Measurements from ENCODE around the gene SLC10A7. TPM values are rescaled to one million over a fixed set of nuclear protein-coding genes. Genes with fewer than 3 reads are reported as not detected.

The SLC10A7 gene
- total RNA-seq, 5 donors from 2014 or later (not counting 1 experiment from before 2014, with no cell fraction given), result 11.9 to 21.8 (median 16.1) TPM

- Mint-ChIP-seq H3K36me3 (peaks cover 6% of the 10 kb centered on the region), H3K4me3 (no peak overlapping the region), H3K4me1 (no peaks in the 10 kb centered on the region), H3K27ac (no peak overlapping the region), H3K27me3 (no peaks in the 10 kb centered on the region), H3K9me3 (no peaks in the 10 kb centered on the region)
- Histone ChIP-seq H3K27ac (ENCODE audit: low read length) (no peak overlapping the region), H3K9me3 (no peaks in the 10 kb centered on the region), H3K27me3 (replicated peaks in 1 of 2; ENCODE audit: control insufficient read depth in 2 of 2, extremely low read depth in 1 of 2, insufficient read depth in 2 of 2, low read length in 1 of 2) (no peaks in the 10 kb centered on the region), H3K4me1 (ENCODE audit: control insufficient read depth in 1 of 2, extremely low read depth in 1 of 2, insufficient read depth in 2 of 2, low read length in 2 of 2) (no peaks in the 10 kb centered on the region), H3K4me3 (ENCODE audit: control insufficient read depth in 1 of 2, extremely low read depth in 1 of 2, low read length in 1 of 2) (no peak overlapping the region), H3K36me3 (ENCODE audit: control insufficient read depth in 2 of 2, extremely low read depth in 1 of 2, insufficient read depth in 1 of 2, low read length in 1 of 2) (no peaks in the 10 kb centered on the region)
- ChIA-PET POLR2A (no interaction called here), CTCF (no interaction called here)
- 100% methylated on average over 2 of the region's 2 CpGs for WGBS (ENCODE audit: insufficient coverage)
- DNase-seq (no peak), ATAC-seq (replicated peaks in 1 of 4) (no peak)
These were observed 120.5 kb downstream of the SLC10A7 start for GRCh38 chr4:146401274-146401673.

GRCh38 chr4:146398896-146399445, 122.8 kb downstream of the SLC10A7 start:
- POLR2A ChIA-PET, result no interaction called here
- Histone ChIP-seq H3K4me1 (ENCODE audit: control insufficient read depth in 1 of 2, extremely low read depth in 1 of 2, insufficient read depth in 2 of 2, low read length in 2 of 2) (no peaks in the 10 kb centered on the region), H3K27me3 (replicated peaks in 1 of 2; ENCODE audit: control insufficient read depth in 2 of 2, extremely low read depth in 1 of 2, insufficient read depth in 2 of 2, low read length in 1 of 2) (no peaks in the 10 kb centered on the region), H3K27ac (ENCODE audit: low read length) (no peak overlapping the region), H3K9me3 (no peaks in the 10 kb centered on the region), H3K4me3 (ENCODE audit: control insufficient read depth in 1 of 2, extremely low read depth in 1 of 2, low read length in 1 of 2) (no peak overlapping the region), H3K36me3 (ENCODE audit: control insufficient read depth in 2 of 2, extremely low read depth in 1 of 2, insufficient read depth in 1 of 2, low read length in 1 of 2) (no peaks in the 10 kb centered on the region)
- no peak overlapping the region for H3K27ac Mint-ChIP-seq
- CTCF ChIA-PET, result no interaction called here
- 83% methylated on average over 3 of the region's 6 CpGs for WGBS (ENCODE audit: insufficient coverage)
- no peak for DNase-seq
- no peaks in the 10 kb centered on the region for H3K9me3 Mint-ChIP-seq
- H3K4me1 Mint-ChIP-seq, result no peaks in the 10 kb centered on the region
- H3K4me3 Mint-ChIP-seq, result no peak overlapping the region
- no peak for ATAC-seq (replicated peaks in 1 of 4)
- no peaks in the 10 kb centered on the region for H3K27me3 Mint-ChIP-seq
- no peaks in the 10 kb centered on the region for H3K36me3 Mint-ChIP-seq

- Histone ChIP-seq H3K27me3 (replicated peaks in 1 of 2; ENCODE audit: control insufficient read depth in 2 of 2, extremely low read depth in 1 of 2, insufficient read depth in 2 of 2, low read length in 1 of 2) (no peaks in the 10 kb centered on the region), H3K4me3 (ENCODE audit: control insufficient read depth in 1 of 2, extremely low read depth in 1 of 2, low read length in 1 of 2) (no peak overlapping the region), H3K36me3 (ENCODE audit: control insufficient read depth in 2 of 2, extremely low read depth in 1 of 2, insufficient read depth in 1 of 2, low read length in 1 of 2) (no peaks in the 10 kb centered on the region), H3K4me1 (ENCODE audit: control insufficient read depth in 1 of 2, extremely low read depth in 1 of 2, insufficient read depth in 2 of 2, low read length in 2 of 2) (no peaks in the 10 kb centered on the region), H3K9me3 (no peaks in the 10 kb centered on the region), H3K27ac (ENCODE audit: low read length) (no peak overlapping the region)
- DNase-seq (no peak), ATAC-seq (replicated peaks in 1 of 4) (no peak)
- ChIA-PET POLR2A (no interaction called here), CTCF (no interaction called here)
- Mint-ChIP-seq H3K4me3 (no peak overlapping the region), H3K36me3 (no peaks in the 10 kb centered on the region), H3K27me3 (no peaks in the 10 kb centered on the region), H3K4me1 (no peaks in the 10 kb centered on the region), H3K9me3 (no peaks in the 10 kb centered on the region), H3K27ac (no peak overlapping the region)
- no CpG with 5 or more reads among the region's 1 CpG for WGBS (ENCODE audit: insufficient coverage)
These were observed 123.3 kb downstream of the SLC10A7 start for GRCh38 chr4:146398404-146398803.

GRCh38 chr4:146389561-146389960, 132.2 kb downstream of the SLC10A7 start:
- no peak overlapping the region for H3K4me3 ChIP-seq (ENCODE audit: control insufficient read depth in 1 of 2, extremely low read depth in 1 of 2, low read length in 1 of 2)
- no CpG with 5 or more reads among the region's 1 CpG for WGBS (ENCODE audit: insufficient coverage)
- Mint-ChIP-seq H3K4me1 (peaks cover 0 to 6% (median 3%) of the 10 kb centered on the region in 3 donors), H3K27me3 (no peaks in the 10 kb centered on the region), H3K27ac (no peak overlapping the region), H3K9me3 (no peaks in the 10 kb centered on the region), H3K4me3 (no peak overlapping the region), H3K36me3 (peaks cover 4% of the 10 kb centered on the region)
- H3K27ac ChIP-seq (ENCODE audit: low read length), result no peak overlapping the region
- no peaks in the 10 kb centered on the region for H3K4me1 ChIP-seq (ENCODE audit: control insufficient read depth in 1 of 2, extremely low read depth in 1 of 2, insufficient read depth in 2 of 2, low read length in 2 of 2)
- CTCF ChIA-PET, result no interaction called here
- ATAC-seq (replicated peaks in 1 of 4) (no peak), DNase-seq (no peak)
- no peaks in the 10 kb centered on the region for H3K27me3 ChIP-seq (replicated peaks in 1 of 2; ENCODE audit: control insufficient read depth in 2 of 2, extremely low read depth in 1 of 2, insufficient read depth in 2 of 2, low read length in 1 of 2)
- POLR2A ChIA-PET, result no interaction called here
- H3K9me3 ChIP-seq, result no peaks in the 10 kb centered on the region
- no peaks in the 10 kb centered on the region for H3K36me3 ChIP-seq (ENCODE audit: control insufficient read depth in 2 of 2, extremely low read depth in 1 of 2, insufficient read depth in 1 of 2, low read length in 1 of 2)

GRCh38 chr4:146382194-146382593, 139.5 kb downstream of the SLC10A7 start:
- H3K27me3 Mint-ChIP-seq, result no peaks in the 10 kb centered on the region
- H3K9me3 ChIP-seq, result no peaks in the 10 kb centered on the region
- POLR2A ChIA-PET, result no interaction called here
- H3K27ac Mint-ChIP-seq, result no peak overlapping the region
- DNase-seq (no peak), ATAC-seq (replicated peaks in 1 of 4) (no peak)
- 100% methylated on average over 1 of the region's 1 CpG for WGBS (ENCODE audit: insufficient coverage)
- no peak overlapping the region for H3K4me3 ChIP-seq (ENCODE audit: control insufficient read depth in 1 of 2, extremely low read depth in 1 of 2, low read length in 1 of 2)
- no peak overlapping the region for H3K4me3 Mint-ChIP-seq
- H3K36me3 ChIP-seq (ENCODE audit: control insufficient read depth in 2 of 2, extremely low read depth in 1 of 2, insufficient read depth in 1 of 2, low read length in 1 of 2), result no peaks in the 10 kb centered on the region
- CTCF ChIA-PET, result no interaction called here
- H3K4me1 Mint-ChIP-seq, result peaks cover 0 to 6% (median 2%) of the 10 kb centered on the region in 3 donors
- no peaks in the 10 kb centered on the region for H3K36me3 Mint-ChIP-seq
- H3K4me1 ChIP-seq (ENCODE audit: control insufficient read depth in 1 of 2, extremely low read depth in 1 of 2, insufficient read depth in 2 of 2, low read length in 2 of 2), result no peaks in the 10 kb centered on the region
- no peak overlapping the region for H3K27ac ChIP-seq (ENCODE audit: low read length)
- no peaks in the 10 kb centered on the region for H3K27me3 ChIP-seq (replicated peaks in 1 of 2; ENCODE audit: control insufficient read depth in 2 of 2, extremely low read depth in 1 of 2, insufficient read depth in 2 of 2, low read length in 1 of 2)
- no peaks in the 10 kb centered on the region for H3K9me3 Mint-ChIP-seq

GRCh38 chr4:146381263-146381872, 140.4 kb downstream of the SLC10A7 start:
- Histone ChIP-seq H3K27ac (ENCODE audit: low read length) (no peak overlapping the region), H3K4me1 (ENCODE audit: control insufficient read depth in 1 of 2, extremely low read depth in 1 of 2, insufficient read depth in 2 of 2, low read length in 2 of 2) (no peaks in the 10 kb centered on the region), H3K4me3 (ENCODE audit: control insufficient read depth in 1 of 2, extremely low read depth in 1 of 2, low read length in 1 of 2) (no peak overlapping the region), H3K27me3 (replicated peaks in 1 of 2; ENCODE audit: control insufficient read depth in 2 of 2, extremely low read depth in 1 of 2, insufficient read depth in 2 of 2, low read length in 1 of 2) (no peaks in the 10 kb centered on the region), H3K9me3 (no peaks in the 10 kb centered on the region), H3K36me3 (ENCODE audit: control insufficient read depth in 2 of 2, extremely low read depth in 1 of 2, insufficient read depth in 1 of 2, low read length in 1 of 2) (no peaks in the 10 kb centered on the region)
- Mint-ChIP-seq H3K9me3 (no peaks in the 10 kb centered on the region), H3K36me3 (no peaks in the 10 kb centered on the region), H3K4me1 (peaks cover 0 to 6% (median 2%) of the 10 kb centered on the region in 3 donors), H3K27ac (no peak overlapping the region), H3K27me3 (no peaks in the 10 kb centered on the region), H3K4me3 (no peak overlapping the region)
- no CpG with 5 or more reads among the region's 2 CpGs for WGBS (ENCODE audit: insufficient coverage)
- ChIA-PET POLR2A (no interaction called here), CTCF (no interaction called here)
- DNase-seq, result no peak
- ATAC-seq (replicated peaks in 1 of 4), result no peak

Data from T-cell (primary cell).